Endothelial cell of umbilical vein (primary cell): ENCODE data around the gene ITGA2. TPM values are rescaled to one million over a fixed set of nuclear protein-coding genes. Genes with fewer than 3 reads are reported as not detected.

Experiments used
- BruUV-seq: library from RNA; stranded (reverse); fragments of 400-500 nt; replicated peaks from 2 replicates; lab custom pipeline; 2021; lab: Mats Ljungman, UMichigan
- CTCF ChIA-PET: fragments of 300-600, 350-600 bp; sonication (Branson Sonifier 250); formaldehyde crosslinking; loops from one replicate; lab custom pipeline; 2021; ENCODE audit warnings: antibody characterized with exemption, inconsistent platforms; lab: Charles Lee
- POLR2A ChIA-PET: fragments of 300-600, 350-600 bp; sonication (Branson Sonifier 250); formaldehyde crosslinking; loops from one replicate; lab custom pipeline; 2021; ENCODE audit warnings: antibody characterized with exemption, inconsistent platforms; lab: Charles Lee
- DNase-seq: peaks from one replicate; pipeline ENCODE4 v3.0.0-alpha.2; 2011; ENCODE audit warnings: low read depth, low spot score
- FAIRE-seq: peaks from 2 replicates; lab custom pipeline; 2011; peaks lifted over from hg19 to GRCh38; lab: Jason Lieb, UNC
- H2AFZ ChIP-seq: 2 replicates; pipeline ENCODE4 v1.6.0; 2012; ENCODE audit warnings: low read depth, low read length, control low read depth, inconsistent platforms
- H3K27ac ChIP-seq: 2 replicates; pipeline ENCODE4 v1.5.1; 2011; ENCODE audit warnings: low read depth, mild to moderate bottlenecking, control low read depth, low read length, moderate library complexity; ENCODE audit not compliant: insufficient read depth
- H3K27me3 ChIP-seq, 2 experiments: 2 replicates each; pipeline versions ENCODE4 v1.6.0 to v1.6.1; 2011; ENCODE audit warnings: low read length in 2 of 2, mixed read lengths in 1 of 2; ENCODE audit not compliant: control insufficient read depth in 2 of 2, insufficient read depth in 2 of 2
- H3K36me3 ChIP-seq, 2 experiments: 2 replicates in 1 of 2; 3 replicates in 1 of 2; pipeline ENCODE4 v1.5.1; 2011; ENCODE audit warnings: low read length in 2 of 2, mild to moderate bottlenecking in 1 of 2, moderate library complexity in 1 of 2; ENCODE audit not compliant: control insufficient read depth in 2 of 2, insufficient read depth in 2 of 2; ENCODE audit errors: extremely low read depth in 1 of 2
- H3K4me1 ChIP-seq: 3 replicates; pipeline ENCODE4 v1.5.1; 2011; ENCODE audit warnings: mild to moderate bottlenecking, low read length; ENCODE audit not compliant: control insufficient read depth, insufficient read depth; ENCODE audit errors: extremely low read depth
- H3K4me2 ChIP-seq: 2 replicates; pipeline ENCODE4 v1.6.1; 2011; ENCODE audit warnings: low read length, control low read depth, mixed read lengths; ENCODE audit not compliant: insufficient read depth
- H3K4me3 ChIP-seq, 3 experiments: fragments of 200-600 bp in 1 of 3; sonication (generic), shearing (Covaris generic) in 1 of 3; replicated peaks in 1 of 3; 2 replicates each; pipeline ENCODE4 v1.5.1; 2011 to 2016; ENCODE audit warnings: control low read depth in 3 of 3, low read length in 3 of 3, mild to moderate bottlenecking in 2 of 3, inconsistent platforms in 1 of 3, low read depth in 1 of 3, moderate library complexity in 1 of 3; ENCODE audit not compliant: insufficient read depth in 1 of 3
- H3K79me2 ChIP-seq: 2 replicates; pipeline ENCODE4 v1.6.0; 2012; ENCODE audit warnings: low read length, inconsistent platforms; ENCODE audit not compliant: control insufficient read depth, insufficient read depth
- H3K9ac ChIP-seq: replicated peaks from 2 replicates; pipeline ENCODE3; 2011; ENCODE audit warnings: low read length, control low read depth; ENCODE audit not compliant: insufficient read depth; ENCODE audit errors: extremely low read depth
- H3K9me1 ChIP-seq: replicated peaks from 3 replicates; pipeline ENCODE4 v1.6.0; 2011; ENCODE audit warnings: mild to moderate bottlenecking, low read length; ENCODE audit not compliant: control insufficient read depth, insufficient read depth; ENCODE audit errors: extremely low read depth
- H3K9me3 ChIP-seq: replicated peaks from 2 replicates; pipeline ENCODE4 v1.5.1; 2012; ENCODE audit warnings: low read length, inconsistent platforms; ENCODE audit not compliant: control insufficient read depth, insufficient read depth
- H4K20me1 ChIP-seq: replicated peaks from 2 replicates; pipeline ENCODE3; 2011; ENCODE audit warnings: mild to moderate bottlenecking, low read length; ENCODE audit not compliant: control insufficient read depth, insufficient read depth; ENCODE audit errors: extremely low read depth
- CTCF ChIP-seq, 2 donors: IDR thresholded peaks; 1 replicate in 1 of 2; 2 replicates in 1 of 2; pipeline ENCODE4 v1.5.1; 2011; ENCODE audit warnings: low read length in 2 of 2, mild to moderate bottlenecking in 2 of 2, moderate library complexity in 2 of 2, control low read depth in 1 of 2, inconsistent platforms in 1 of 2, low read depth in 1 of 2; ENCODE audit not compliant: insufficient read depth in 1 of 2; ENCODE audit errors: extremely low read depth in 1 of 2
- EZH2 ChIP-seq: IDR thresholded peaks from 2 replicates; pipeline ENCODE4 v1.6.1; 2012; ENCODE audit warnings: borderline replicate concordance, low read depth, mild to moderate bottlenecking, moderate library complexity, low read length, inconsistent platforms; ENCODE audit not compliant: severe bottlenecking
- FOS ChIP-seq: IDR thresholded peaks from 2 replicates; pipeline ENCODE4 v1.6.1; 2011; ENCODE audit warnings: mild to moderate bottlenecking, low read length, moderate library complexity, borderline replicate concordance; ENCODE audit not compliant: insufficient read depth
- GATA2 ChIP-seq: IDR thresholded peaks from 2 replicates; pipeline ENCODE4 v1.7.0; 2011; ENCODE audit warnings: low read depth, mild to moderate bottlenecking, moderate library complexity, mixed read lengths, low read length; ENCODE audit not compliant: insufficient read length, insufficient read depth
- JUN ChIP-seq: IDR thresholded peaks from 2 replicates; pipeline ENCODE4 v1.6.1; 2011; ENCODE audit warnings: borderline replicate concordance, low read depth; ENCODE audit not compliant: insufficient read length, insufficient read depth
- MAX ChIP-seq: IDR thresholded peaks from 2 replicates; pipeline ENCODE4 v1.6.1; 2011; ENCODE audit not compliant: insufficient read depth, insufficient read length
- MYC ChIP-seq: IDR thresholded peaks from one replicate; pipeline ENCODE4 v1.6.1; 2011; ENCODE audit warnings: mild to moderate bottlenecking, low read depth, low read length
- POLR2A ChIP-seq: IDR thresholded peaks from 2 replicates; pipeline ENCODE4 v1.6.1; 2012; ENCODE audit warnings: low read depth, mild to moderate bottlenecking, control low read depth, low read length
- POLR2AphosphoS5 ChIP-seq: IDR thresholded peaks from 2 replicates; pipeline ENCODE4 v1.6.1; 2012; ENCODE audit warnings: low read depth, mild to moderate bottlenecking, control low read depth, low read length, moderate library complexity; ENCODE audit not compliant: insufficient read depth
- dilution Hi-C: fragments of 300-500 bp; cut with MboI; formaldehyde crosslinking; loops from one replicate; pipeline ENCODE4 v1.15.0; 2019; ENCODE audit warnings: low sequenced_read_pairs; ENCODE audit not compliant: extremely low pct_ligation_motif_present
- intact Hi-C: fragments of 100-400 bp; cut with micrococcal nuclease; formaldehyde crosslinking; loops from one replicate; pipeline ENCODE4 v1.10.0; 2022
- polyA plus RNA-seq, 4 experiments: library from polyadenylated mRNA; depleted of rRNA in 3 of 4; stranded (reverse) in 3 of 4; unstranded in 1 of 4; fragments of >200 nt; gene quantifications; 2 replicates each; pipeline versions ENCODE4 v1.2.1 to v1.2.3, GENCODE V29; 2011 to 2012; ENCODE audit warnings: missing spikeins in 1 of 4
- total RNA-seq: library from RNA; stranded (reverse); gene quantifications from 2 replicates; pipeline ENCODE4 v1.2.3, GENCODE V29; 2021

ITGA2 gene
- total and polyA plus RNA-seq, 2 donors (not counting 3 experiments of a cell fraction or from before 2014, with no cell fraction given): 11.2 to 62.3 TPM

GRCh38 chr5:53008751-53009150, 19.6 kb downstream of the ITGA2 start:
- Histone ChIP-seq H3K27ac (peak overlapping the region; percentile 38), H2AFZ (no peak overlapping the region), H3K4me1 (peaks cover 53% of the 10 kb centered on the region), H3K9me3 (no peaks in the 10 kb centered on the region), H3K4me2 (no peak overlapping the region), H3K79me2 (peaks cover 74% of the 10 kb centered on the region), H3K27me3 (no peaks in the 10 kb centered on the region), H3K9ac (no peak overlapping the region), H3K4me3 (no peak overlapping the region), H3K36me3 (no peaks in the 10 kb centered on the region), H3K9me1 (no peaks in the 10 kb centered on the region), H4K20me1 (no peaks in the 10 kb centered on the region)
- DNase-seq (peak; percentile 43), FAIRE-seq (peak; percentile 65)
- BruUV-seq: no TSS peak
- dilution Hi-C loops: no loop called here
- CTCF ChIA-PET: interaction anchor here (1.1 kb wide), 1 partner anchor 27 kb away, joined by 5 read pairs; no protein-coding TSS in a partner anchor
- intact Hi-C loops: no loop called here
- TF ChIP-seq JUN: peak; percentile 2
- peak; percentile 13 for TF ChIP-seq POLR2A
- peak; percentile 83 for TF ChIP-seq FOS
- no peak for TF ChIP-seq EZH2
- peak; percentile 30 for TF ChIP-seq GATA2
- TF ChIP-seq MAX: no peak
- TF ChIP-seq MYC: no peak
- no peak for TF ChIP-seq CTCF (IDR thresholded peaks at IDR 0.05; ENCODE audit: extremely low read depth in 1 of 2, insufficient read depth in 1 of 2, low read depth in 1 of 2, low read length in 2 of 2)
- TF ChIP-seq POLR2AphosphoS5: peak; percentile 34
- POLR2A ChIA-PET: no interaction called here
